Stomach (tissue), 4 donors: ENCODE data around the gene CLBA1.

Source experiments
- CTCF ChIP-seq, 7 experiments: fragments of 450-650 bp in 4 of 7; fragments of 200-600 bp in 3 of 7; sonication (generic) in 3 of 7; IDR thresholded peaks; one replicate each; pipeline ENCODE4 v1.5.1; 2016 to 2019; ENCODE audit warnings: antibody characterized with exemption in 7 of 7, control low read depth in 2 of 7, mild to moderate bottlenecking in 1 of 7
- EP300 ChIP-seq: sonication (generic); formaldehyde crosslinking; IDR thresholded peaks from one replicate; pipeline ENCODE4 v1.6.1; 2017; ENCODE audit warnings: antibody characterized with exemption
- POLR2AphosphoS5 ChIP-seq, 3 donors: sonication (generic); formaldehyde crosslinking; IDR thresholded peaks; one replicate each; pipeline ENCODE4 v1.6.1; 2016; ENCODE audit warnings: antibody characterized with exemption in 3 of 3

- no peak for TF ChIP-seq POLR2AphosphoS5 (IDR thresholded peaks at IDR 0.05)
- no peak for TF ChIP-seq CTCF (IDR thresholded peaks at IDR 0.05)
- no peak for TF ChIP-seq EP300
Observed at GRCh38 chr14:104986487-104987164, 1.0 kb downstream of the CLBA1 start.
